GM19043 (cell line): ENCODE results near the gene MEAK7.

Experiments used
- ATAC-seq: cut with Tn5 transposase; IDR thresholded peaks from one replicate; pipeline ENCODE4 v1.9.1; 2021; ENCODE audit warnings: low read depth; ENCODE audit not compliant: unreplicated experiment

MEAK7 gene

GRCh38 chr16:84471316-84471715 is 33.1 kb downstream of the MEAK7 start:
- no peak for ATAC-seq

GRCh38 chr16:84467709-84468108 is 36.8 kb downstream of the MEAK7 start:
- no peak for ATAC-seq

GRCh38 chr16:84467256-84467655 is 37.2 kb downstream of the MEAK7 start:
- ATAC-seq = no peak

GRCh38 chr16:84466692-84467091 is 37.8 kb downstream of the MEAK7 start:
- no peak for ATAC-seq

GRCh38 chr16:84465154-84465553 is 39.3 kb downstream of the MEAK7 start:
- ATAC-seq = no peak

GRCh38 chr16:84464116-84464515 is 40.3 kb downstream of the MEAK7 start:
- no peak for ATAC-seq

GRCh38 chr16:84463221-84463620 is 41.2 kb downstream of the MEAK7 start:
- no peak for ATAC-seq

- ATAC-seq = no peak
These were observed 41.9 kb downstream of the MEAK7 start for GRCh38 chr16:84462296-84463210.

- ATAC-seq = no peak
These were observed 42.8 kb downstream of the MEAK7 start for GRCh38 chr16:84461413-84462295.

- ATAC-seq = no peak
These were observed 43.4 kb downstream of the MEAK7 start for GRCh38 chr16:84461029-84461412.

- ATAC-seq = no peak
These were observed 43.9 kb downstream of the MEAK7 start for GRCh38 chr16:84460406-84461028.

GRCh38 chr16:84459941-84460405 is 44.5 kb downstream of the MEAK7 start:
- ATAC-seq = no peak

- no peak for ATAC-seq
These were observed 44.9 kb downstream of the MEAK7 start for GRCh38 chr16:84459533-84459894.

GRCh38 chr16:84458606-84459532 is 45.6 kb downstream of the MEAK7 start:
- ATAC-seq = no peak

GRCh38 chr16:84455031-84455430 is 49.4 kb downstream of the MEAK7 start:
- ATAC-seq = no peak
